ENCODE measurements around the gene LPP.

The LPP gene

GRCh38 chr3:188878076-188878475, 724.1 kb downstream of the LPP start:
- DNase-seq: no peak

GRCh38 chr3:188881954-188882641, 728.1 kb downstream of the LPP start:
- no peak for DNase-seq

GRCh38 chr3:188884299-188885043, 730.5 kb downstream of the LPP start:
- DNase-seq: no peak

- no peak for DNase-seq
Measured at GRCh38 chr3:188888321-188889053, 734.5 kb downstream of the LPP start.

- no peak for DNase-seq
Measured at GRCh38 chr3:188889054-188889491, 735.1 kb downstream of the LPP start.

GRCh38 chr3:188890572-188891270, 736.8 kb downstream of the LPP start:
- DNase-seq: no peak

GRCh38 chr3:188899881-188900280, 745.9 kb downstream of the LPP start:
- DNase-seq: no peak

- no peak for DNase-seq
Measured at GRCh38 chr3:188900421-188900951, 746.5 kb downstream of the LPP start.

- DNase-seq: no peak
Measured at GRCh38 chr3:188901126-188901525, 747.2 kb downstream of the LPP start.

- no peak for DNase-seq
Measured at GRCh38 chr3:188901671-188902287, 747.8 kb downstream of the LPP start.

- DNase-seq: no peak
Measured at GRCh38 chr3:188904670-188905069, 750.7 kb downstream of the LPP start.

GRCh38 chr3:188905547-188905946, 751.6 kb downstream of the LPP start:
- no peak for DNase-seq

GRCh38 chr3:188906236-188906635, 752.3 kb downstream of the LPP start:
- no peak for DNase-seq

GRCh38 chr3:188908002-188908850, 754.3 kb downstream of the LPP start:
- DNase-seq: no peak

- no peak for DNase-seq
Measured at GRCh38 chr3:188911026-188911850, 757.3 kb downstream of the LPP start.

- DNase-seq: no peak
Measured at GRCh38 chr3:188913084-188913483, 759.1 kb downstream of the LPP start.

- no peak for DNase-seq
Measured at GRCh38 chr3:188914552-188914951, 760.6 kb downstream of the LPP start.

GRCh38 chr3:188915127-188915526, 761.2 kb downstream of the LPP start:
- no peak for DNase-seq

GRCh38 chr3:188916934-188917401, 763.0 kb downstream of the LPP start:
- DNase-seq: no peak

GRCh38 chr3:188918093-188918492, 764.1 kb downstream of the LPP start:
- no peak for DNase-seq
